ENCODE results near the gene NR3C2.

Gene NR3C2

DNA sequence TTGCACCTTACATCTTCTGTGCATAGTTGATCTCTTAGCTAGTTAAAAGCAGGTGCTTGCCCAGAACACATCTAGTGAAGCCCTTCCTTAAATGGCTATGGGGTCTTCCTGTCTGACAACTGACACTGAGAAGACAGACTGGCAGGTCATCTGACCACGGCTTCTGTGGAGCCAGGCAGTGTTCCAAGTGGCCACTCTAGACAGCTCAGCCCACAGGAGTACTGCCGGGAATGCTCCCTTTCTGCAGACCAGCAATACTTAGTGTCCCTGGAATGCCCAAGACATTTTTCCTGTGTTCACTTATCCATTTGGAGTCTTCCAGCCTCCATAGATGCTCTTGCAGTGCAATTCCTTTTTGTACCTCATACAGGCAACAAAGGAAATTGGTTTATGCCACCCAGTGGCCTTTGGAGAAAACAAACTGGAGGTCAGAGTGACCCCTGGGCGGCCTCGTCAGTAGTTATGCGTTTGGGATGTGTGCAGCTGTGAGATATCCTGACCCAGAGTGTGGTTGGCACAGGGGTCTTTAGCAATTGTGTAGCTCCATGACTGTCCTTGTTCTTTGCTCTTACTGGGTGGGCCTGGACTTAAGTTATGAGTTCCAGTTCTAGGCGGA lies 374.8 kb downstream of the NR3C2 start:
- no peak for DNase-seq

DNA sequence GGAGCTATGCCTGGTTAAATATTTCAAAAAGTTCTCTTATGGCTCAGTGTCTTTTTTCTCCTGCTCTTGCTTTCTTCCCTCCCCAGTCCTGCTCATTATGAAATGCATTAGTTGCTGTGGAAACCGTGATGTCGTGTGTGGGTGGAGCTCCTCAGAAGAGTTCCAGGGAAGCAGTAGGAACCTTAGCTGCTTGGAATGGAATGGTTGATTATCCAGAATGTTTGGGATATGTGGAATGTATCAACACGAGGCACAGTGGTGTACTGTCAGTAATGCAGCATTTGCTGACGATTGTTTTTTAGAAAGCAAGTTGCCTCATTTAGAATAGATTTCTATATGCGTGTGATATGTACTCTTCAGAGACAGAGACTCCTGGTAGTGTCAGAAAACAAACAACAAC lies 377.1 kb downstream of the NR3C2 start:
- DNase-seq = no peak

DNA sequence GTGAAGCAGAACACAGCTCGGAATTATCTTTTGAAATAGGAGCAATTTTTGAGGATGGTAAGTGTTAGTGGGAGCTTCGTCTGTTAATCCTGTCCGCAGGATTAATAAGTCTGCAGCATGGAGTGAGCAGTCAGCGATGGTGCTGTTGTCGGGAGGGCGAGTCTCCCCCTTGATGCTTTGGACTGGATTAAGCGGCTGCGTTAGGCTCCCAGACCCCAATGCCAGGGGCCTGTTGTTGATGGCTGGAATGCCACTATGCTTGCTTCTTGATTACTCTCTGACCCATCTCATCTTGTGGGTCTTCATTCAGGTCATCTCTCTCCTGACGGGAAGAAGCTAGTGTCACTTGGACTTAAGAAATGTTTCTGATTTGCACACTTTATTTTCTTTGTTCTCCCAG lies 377.8 kb downstream of the NR3C2 start:
- no peak for DNase-seq

DNA sequence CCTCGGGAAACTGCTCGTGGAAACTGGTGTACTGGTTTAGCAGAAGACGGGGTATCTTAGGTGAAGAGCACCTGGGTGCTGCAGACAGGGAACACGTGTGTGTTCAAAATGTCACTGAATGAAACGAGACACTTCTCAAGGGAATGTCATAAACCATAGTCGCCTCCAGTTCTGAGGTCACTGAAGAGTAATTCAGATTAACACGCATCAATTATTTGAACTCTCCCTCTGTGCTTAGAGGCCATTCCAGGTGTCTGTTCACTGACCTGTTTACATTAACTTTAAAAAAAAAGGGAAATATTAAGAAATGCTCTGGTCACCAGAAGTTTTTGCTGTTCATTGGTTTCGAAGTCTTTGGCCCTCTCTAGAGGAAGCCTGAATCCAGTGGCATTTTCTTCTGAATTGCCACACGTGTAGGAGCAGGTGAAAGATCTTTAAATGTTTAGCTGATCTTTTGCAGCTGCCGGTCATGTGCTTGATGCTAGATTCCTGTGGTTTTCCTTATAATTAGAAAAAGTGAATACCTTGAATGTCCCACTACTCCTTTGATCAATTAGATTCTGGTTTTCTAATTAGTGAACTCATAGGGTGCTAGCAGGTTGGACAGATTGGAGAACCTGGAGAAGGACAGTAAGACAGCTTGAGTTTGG lies 379.8 kb downstream of the NR3C2 start:
- no peak for DNase-seq

DNA sequence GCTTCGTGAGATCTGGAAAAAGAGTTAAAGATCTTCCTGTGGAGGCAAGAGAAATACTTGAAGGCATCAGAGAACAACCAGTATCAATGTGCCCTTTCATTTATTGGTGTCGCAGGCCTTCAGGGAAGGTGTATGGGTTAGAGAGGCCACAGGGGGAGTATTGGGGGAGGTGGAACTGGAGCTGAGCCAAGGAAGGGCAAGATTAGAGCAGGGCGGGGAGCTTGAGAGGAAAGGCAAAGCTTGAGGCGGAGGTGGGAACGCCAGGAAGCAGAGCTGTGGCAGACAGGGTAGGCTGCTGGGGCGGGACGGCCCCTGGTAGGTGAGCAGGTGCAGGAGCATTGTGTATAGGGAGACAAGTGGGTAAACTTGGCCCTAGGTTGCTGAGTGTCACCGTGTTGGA lies 380.4 kb downstream of the NR3C2 start:
- no peak for DNase-seq

DNA sequence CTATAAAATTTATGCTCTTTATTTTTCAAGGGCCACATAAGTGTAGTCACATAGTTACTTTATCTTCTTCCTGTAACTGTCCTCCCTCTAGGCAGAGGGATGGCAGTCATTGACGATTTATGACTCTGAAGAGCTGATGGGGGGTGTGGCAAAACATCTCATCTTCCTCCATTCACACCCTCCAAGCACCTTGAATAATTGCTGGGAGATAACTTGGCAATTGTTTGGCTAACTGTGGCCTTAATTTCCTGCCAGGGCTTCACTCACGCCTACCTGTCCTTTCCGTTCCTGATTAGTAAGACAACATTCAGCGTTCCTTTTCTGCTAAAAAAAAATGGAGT lies 381.1 kb downstream of the NR3C2 start:
- no peak for DNase-seq

DNA sequence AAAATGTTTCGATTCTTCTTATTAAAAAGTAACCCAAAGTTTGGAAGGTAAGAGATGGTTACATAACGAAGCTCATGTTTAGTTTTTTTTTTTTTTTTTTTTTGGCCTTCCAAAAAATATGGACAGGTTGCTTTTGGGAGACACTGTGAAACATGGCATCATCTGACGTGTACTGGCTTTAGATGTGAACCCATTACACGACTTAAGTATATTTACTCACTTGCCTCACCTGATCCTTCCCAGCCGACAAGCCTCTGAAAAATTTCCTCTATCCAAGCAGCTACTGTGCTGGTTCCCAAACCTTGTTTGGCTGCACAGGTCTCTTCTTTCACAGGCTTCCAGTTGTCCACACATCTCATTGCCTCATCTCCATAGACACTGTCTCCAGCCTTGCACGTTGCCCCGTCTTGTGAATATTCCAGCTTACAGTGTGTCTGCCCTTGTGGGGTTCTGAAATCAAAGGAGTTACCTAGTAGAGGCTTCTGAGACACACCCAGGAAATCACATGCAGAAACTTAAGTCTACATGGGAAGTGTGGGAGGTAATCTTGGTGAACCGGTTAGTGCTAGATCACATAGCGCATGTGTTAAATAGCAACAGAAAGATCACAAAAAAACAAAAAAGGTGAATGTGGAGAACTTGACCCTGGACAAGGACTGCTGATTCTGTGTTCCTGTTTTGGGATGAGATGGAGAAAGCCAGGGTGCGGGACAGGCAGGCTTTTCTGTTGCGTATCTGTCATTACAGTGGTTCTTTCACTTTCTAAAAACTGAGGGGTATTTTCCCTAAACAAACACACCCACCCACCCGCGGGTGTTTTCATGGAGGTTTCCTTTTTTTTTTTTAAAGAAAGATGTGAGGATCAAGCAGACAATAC lies 381.7 kb downstream of the NR3C2 start:
- DNase-seq = no peak

DNA sequence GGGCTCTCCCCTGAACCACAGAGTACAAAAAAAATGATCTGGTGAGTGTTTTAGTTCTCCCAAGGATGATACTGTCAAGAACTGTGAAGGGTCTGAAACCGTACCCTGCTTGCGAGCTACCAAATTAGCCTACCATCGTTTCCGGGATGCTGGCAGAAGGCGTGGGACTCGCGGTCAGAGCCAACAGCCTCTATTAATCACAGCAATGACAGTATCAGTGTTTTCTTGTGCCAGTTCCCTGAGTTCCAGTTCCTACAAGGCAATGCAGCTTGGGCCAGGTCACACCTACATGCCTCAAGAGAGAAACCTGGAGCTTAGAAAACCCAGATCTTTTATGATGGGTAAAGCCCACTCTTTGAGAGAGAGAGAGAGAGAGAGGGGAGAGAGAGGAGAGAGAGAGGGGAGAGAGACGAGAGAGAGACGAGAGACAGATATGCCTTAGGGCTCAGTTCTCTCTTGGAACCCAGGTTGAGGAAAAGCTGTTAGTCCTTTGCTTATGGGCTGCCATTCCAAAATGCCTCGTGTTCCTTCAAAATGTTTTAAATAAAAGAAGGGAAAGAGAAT lies 382.5 kb downstream of the NR3C2 start:
- no peak for DNase-seq

DNA sequence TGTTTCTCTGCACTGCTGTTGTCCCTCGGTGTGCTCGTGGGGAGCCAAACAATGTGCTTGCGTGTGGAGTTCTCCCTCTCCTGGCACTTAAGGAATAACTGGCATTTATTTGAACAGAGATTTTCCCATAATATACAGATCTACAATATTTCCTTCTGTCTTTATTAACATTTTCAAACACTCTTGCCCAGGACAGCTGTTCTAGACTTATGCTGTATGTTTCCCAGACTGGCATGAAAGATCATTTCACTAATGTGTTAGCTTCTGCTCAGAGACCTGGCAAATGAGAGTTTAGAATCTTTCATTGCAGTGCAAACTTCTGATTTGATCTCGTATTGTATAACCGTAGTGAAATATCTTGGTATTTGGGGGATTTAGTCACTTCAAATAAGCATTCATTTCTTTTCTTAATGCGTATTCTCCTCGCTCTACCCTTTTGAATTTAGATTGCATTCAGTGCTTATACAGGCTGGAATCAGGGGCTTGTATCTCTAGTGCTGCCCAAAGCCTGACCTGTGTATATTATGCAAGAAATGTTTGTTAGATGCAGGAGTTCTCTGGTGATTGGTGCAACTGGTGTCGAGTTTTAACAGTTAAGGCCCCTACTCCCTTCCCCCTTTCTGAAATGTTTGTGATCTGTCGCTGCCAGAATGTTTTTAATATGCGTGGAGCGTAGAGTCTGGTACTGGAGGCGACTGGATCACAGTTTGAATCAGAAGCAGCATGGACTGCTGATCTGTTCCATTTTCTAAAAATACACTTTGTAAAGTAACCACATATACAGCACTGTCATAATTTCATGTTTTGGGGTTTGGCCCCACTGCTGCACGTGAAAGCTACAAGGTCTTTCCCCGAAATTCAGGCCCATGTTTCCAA lies 384.0 kb downstream of the NR3C2 start:
- DNase-seq = no peak

DNA sequence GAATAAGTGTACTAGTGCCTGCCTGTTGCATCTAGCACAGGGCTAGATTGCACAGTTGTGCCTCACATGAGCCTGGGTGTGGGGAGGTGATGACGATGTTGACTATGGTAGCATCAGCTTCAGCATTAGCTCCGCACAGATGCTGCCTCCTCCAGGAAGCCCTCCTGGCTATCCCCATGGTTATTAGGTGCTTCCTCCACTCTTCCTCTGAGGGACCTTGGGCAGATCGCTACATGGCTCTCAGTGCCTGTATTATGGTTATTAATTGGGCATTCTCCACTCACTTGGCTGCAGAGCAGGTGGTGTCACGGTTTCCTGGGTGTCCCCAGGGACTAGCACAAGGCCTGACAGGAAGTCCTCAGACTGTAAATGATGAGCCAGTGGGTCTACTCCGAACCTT lies 384.7 kb downstream of the NR3C2 start:
- DNase-seq = no peak

DNA sequence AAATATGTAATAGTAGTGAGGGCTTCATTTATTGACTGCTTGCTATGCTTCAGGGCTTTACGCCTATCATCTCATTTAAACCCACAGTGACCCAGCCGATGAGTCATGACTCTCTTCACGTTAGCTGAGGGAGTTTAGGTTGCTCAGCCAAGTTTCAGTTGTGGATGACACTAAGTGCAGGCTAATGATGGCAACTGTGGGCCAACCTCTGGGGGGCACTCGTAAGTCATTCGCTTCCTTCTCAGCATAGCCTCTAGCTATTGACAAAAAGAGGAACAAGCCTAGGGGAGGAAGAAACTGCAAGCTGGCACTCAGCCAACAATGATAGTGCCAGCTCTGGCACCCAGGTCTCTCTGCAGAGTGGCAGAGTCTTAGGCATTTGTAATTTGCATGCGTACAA lies 385.3 kb downstream of the NR3C2 start:
- DNase-seq = peak; percentile 9

DNA sequence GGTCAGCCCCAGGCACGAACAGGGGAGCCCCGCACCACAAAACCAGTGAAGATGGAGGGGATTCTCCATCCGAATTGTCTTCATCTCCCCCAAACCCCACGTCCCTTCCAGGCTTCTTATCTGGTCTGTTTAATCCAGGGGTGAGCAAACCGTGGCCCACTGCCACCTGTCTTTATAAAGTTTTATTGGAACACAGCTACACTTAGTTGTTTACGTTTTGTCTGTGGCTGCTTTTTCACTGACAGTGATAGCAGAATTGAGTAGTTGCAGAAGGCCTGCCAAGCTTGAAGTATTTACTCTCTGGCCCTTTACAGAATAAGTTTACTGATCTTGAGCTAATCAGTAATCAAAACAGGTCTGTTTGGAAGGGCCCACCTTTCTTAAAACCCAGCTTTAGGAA lies 386.4 kb downstream of the NR3C2 start:
- DNase-seq = no peak

DNA sequence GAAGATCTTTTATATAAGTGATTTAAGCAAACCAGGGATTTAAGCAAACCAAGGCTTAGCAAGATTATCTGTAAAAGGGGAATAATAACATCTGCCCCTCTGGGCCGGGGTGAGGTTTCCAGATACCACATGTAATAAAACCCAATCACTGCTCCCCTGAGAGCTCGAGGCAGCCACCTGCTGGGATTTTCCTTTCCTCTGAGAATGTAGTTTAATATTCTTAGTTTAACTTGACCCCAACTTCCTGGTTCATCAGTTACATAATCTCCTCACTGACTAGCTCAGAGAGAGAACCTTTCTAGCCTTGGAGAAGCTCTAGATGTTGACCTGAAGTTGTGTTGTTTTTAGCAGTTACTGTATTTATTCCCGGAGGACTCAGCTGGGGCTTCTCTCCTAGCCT lies 387.9 kb downstream of the NR3C2 start:
- no peak for DNase-seq

DNA sequence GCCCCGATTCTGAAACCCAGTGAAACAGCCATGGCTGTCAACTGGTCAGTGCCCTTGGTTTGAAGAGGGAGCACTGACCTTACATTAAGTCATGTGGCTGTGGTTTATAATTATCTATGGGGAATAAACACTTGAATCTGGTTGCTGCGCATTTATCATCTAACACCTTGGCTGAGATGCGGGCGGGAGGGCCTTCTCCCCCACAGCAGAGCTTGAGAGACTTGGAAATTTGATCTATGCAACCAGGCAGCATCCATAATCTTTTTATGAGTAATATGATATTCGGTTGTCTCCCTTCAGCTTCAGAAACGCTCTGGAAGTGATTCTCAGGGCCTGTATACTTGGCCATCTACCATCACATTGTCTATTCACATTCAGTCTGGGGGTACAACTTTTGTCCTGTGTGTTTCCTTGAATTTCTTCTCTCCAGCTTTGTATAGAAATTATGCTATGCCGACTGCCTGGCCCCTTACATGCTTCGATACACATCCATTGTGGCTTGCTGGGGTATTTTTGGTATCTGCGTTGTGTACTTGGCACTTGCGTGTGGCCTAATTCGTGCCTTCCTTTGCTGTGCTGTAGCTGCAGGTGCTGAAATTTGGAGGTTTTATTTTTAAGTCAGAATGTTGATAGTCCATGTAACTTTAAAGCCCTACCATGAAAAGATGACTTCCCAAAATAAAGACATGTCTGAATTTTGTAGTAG lies 388.8 kb downstream of the NR3C2 start:
- DNase-seq = no peak

DNA sequence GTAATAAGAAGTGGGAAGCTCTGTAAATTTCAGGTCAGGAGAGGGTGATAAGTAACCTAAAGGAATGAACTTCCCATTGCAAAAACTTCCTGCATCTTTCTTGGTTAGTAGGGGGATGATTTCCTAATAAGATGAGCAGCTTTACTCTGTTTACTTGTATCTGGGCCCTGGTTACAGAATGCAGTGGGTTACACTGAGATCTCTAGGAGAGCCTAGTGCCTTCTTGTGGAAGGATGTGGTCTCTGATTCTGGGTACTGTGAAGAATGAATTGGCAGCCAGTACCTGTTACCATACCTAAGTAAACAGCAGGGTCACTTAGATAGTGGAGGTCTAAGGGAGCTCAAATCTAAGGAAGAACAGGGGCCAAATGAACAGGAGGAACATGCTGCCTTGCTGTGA lies 389.8 kb downstream of the NR3C2 start:
- no peak for DNase-seq

DNA sequence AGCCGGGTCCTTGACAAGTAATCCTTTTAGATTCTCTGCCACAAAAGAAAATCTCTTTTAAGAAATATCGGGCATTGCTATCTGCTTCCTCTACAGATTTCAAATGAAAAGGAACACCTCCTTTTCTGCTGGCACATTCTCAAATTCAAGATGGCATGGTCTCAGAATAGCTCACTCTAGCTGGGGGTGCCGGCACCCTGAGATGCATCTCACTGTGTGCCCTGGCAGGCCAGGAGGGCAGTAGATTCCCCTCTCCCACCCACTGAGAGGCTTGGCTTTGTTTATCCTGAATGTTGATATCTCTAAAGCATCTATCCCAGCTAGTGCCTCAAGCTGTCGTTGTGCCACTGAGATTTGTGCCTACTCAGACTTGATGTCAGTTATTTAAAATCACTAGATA lies 390.8 kb downstream of the NR3C2 start:
- no peak for DNase-seq

DNA sequence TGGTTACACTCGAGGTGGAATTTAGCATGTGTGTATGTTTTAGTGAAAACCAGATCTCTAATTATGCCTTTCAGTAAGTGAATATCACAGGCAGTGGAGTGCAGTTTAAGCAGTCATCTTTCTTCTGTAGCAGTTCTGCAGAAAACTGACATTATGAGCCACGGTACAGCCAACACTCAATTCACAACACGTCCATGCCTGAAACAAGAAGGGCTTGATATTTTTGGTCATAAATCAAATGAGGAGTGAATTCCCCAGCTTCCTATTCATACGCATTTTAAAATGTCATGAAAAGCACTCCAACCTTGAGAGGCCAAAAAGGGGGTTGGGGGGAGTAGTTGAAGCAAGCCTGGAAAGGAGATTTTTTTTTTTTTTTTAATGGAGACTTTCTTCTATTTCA lies 393.6 kb downstream of the NR3C2 start:
- DNase-seq = no peak

DNA sequence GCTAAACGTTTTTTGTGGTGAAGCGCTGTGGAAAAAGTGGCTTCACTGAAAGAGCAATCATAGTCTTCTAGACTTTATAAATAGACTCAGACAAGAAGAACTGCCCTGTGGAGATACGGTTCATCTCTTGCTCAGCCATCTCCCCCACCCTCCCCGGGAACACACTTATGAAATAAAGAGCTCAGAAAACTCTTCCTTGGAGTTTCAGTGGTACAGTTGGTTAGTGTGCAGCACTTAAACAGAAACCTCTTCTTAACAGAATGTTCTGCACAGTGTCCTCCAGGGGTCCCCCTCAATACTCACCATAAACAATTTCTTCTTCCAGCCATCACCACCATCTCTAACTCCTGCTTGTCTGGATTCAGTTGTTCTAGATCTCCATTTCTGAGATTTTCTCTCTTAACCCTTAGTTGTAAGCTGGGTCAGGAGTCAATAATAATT lies 397.3 kb downstream of the NR3C2 start:
- no peak for DNase-seq

DNA sequence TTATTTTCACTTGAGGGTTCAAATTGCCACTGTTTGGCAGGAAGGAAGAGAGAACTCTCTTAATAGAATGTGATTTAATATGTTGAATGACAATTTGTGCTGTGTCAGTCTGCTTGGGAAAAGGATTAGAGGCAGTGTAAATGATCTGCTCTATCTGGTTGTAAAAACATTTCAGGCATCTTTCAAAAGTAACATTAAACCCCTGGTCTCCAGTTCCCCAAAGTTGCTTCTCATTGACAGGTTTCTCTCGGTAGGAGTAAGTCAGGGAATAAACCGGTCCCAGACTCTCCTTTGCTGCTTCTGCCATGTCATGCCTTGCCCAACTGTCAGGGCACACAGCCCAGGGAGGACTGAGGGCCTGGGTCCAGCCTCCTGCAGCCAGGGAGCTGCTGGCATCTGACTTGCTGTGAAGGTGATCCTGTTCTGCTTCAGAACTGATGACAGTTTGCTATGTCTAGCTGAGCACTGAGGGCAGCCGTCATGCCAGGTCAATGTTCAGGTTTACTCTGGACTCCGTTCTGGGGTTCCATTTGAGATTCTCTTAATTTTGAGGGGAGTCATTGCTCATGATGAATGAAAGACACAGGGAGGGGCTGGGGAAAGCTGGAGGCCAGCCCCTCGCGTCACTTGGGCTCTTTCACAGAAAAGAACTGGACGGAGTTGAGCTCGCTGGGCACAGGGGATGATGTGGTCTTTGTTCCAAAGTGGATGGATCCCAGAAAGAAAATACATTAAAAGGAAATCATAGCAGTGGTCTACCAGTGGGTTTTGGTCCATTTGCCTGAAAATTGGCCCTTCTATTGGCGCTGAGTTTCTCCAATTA lies 397.9 kb downstream of the NR3C2 start:
- DNase-seq = no peak

DNA sequence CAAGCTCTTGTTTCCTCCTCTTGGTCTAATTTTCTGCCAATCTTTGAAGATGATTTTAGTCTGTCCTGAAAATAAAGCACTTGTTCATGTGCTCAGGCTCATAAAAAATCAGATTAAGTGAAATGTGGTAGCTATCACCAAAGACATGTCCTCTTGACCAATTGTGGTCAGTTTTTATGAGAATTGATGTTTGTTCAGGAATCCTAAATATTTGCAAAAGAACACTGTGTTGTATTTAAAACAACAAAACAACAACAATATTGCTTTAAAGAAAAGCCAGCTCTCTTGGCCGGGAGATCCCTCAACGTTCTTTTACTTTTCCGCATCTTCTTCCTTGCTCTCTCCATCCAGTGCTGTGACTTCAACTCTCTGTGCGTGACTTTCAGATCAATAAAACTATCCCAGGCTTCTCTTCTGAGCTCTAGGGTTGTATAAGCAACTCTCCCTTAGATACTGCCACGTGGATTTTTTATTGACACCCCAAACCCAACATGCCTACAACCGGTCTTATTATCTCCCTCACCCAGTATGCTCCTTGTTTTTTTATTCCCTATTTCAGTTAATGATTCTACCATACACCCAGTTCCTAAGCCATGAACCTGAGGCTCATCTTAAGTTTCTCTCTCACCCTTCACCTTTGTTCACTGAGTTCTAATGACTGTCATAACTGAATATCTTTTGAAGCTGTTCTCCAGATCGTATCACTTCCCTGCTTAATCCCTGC lies 400.4 kb downstream of the NR3C2 start:
- no peak for DNase-seq

DNA sequence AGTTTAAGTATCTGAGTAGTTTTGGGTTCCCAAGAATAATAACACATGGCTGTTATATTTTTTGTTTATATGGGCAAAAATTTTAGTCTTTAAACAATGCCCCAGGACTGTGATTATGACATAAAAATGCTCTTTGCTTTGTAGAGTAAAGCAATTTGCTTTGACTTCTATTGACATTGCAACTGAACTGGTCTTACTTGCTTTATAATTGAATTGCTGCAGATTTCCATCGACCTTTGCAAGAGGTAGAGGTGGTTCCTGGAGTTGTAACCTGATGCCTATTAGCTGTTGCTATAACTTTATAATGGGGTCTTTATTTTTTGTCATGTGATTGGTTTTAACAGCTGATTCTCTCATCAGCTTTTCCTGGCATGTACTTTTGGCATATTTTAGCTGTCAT lies 407.4 kb downstream of the NR3C2 start:
- no peak for DNase-seq

Measured in T-helper 9 cell (primary cell).